Measurements from ENCODE around the gene RCE1.

RCE1 gene

GRCh38 chr11:66886671-66887221, 43.5 kb downstream of the RCE1 start:
- no peak for DNase-seq (ENCODE audit: low read depth)

- no peak for DNase-seq (ENCODE audit: low read depth)
Observed at GRCh38 chr11:66887526-66887925, 44.3 kb downstream of the RCE1 start.

GRCh38 chr11:66888282-66888681, 45.0 kb downstream of the RCE1 start:
- no peak for DNase-seq (ENCODE audit: low read depth)

- no peak for DNase-seq (ENCODE audit: low read depth)
Observed at GRCh38 chr11:66889960-66890359, 46.7 kb downstream of the RCE1 start.

- DNase-seq (ENCODE audit: low read depth) = no peak
Observed at GRCh38 chr11:66891851-66892660, 48.8 kb downstream of the RCE1 start.

GRCh38 chr11:66892911-66893310, 49.7 kb downstream of the RCE1 start:
- no peak for DNase-seq (ENCODE audit: low read depth)

GRCh38 chr11:66894141-66894540, 50.9 kb downstream of the RCE1 start:
- DNase-seq (ENCODE audit: low read depth) = no peak
